Loucy (cell line): ENCODE results near the gene PPP1R12B.

Experiments
- EZH2phosphoT487 ChIP-seq: fragments of 200-600 bp; IDR thresholded peaks from 2 replicates; pipeline ENCODE4 v1.6.1; 2018; ENCODE audit warnings: antibody characterized with exemption, mild to moderate bottlenecking, moderate library complexity, borderline replicate concordance
- TF ChIP-seq, protein P1 (sequence below): fragments of 200-600 bp; sonication (generic); conservative IDR thresholded peaks from 2 replicates; pipeline ENCODE4 v1.5.1; 2014; ENCODE audit warnings: mild to moderate bottlenecking, antibody characterized with exemption, low read length

DNA sequence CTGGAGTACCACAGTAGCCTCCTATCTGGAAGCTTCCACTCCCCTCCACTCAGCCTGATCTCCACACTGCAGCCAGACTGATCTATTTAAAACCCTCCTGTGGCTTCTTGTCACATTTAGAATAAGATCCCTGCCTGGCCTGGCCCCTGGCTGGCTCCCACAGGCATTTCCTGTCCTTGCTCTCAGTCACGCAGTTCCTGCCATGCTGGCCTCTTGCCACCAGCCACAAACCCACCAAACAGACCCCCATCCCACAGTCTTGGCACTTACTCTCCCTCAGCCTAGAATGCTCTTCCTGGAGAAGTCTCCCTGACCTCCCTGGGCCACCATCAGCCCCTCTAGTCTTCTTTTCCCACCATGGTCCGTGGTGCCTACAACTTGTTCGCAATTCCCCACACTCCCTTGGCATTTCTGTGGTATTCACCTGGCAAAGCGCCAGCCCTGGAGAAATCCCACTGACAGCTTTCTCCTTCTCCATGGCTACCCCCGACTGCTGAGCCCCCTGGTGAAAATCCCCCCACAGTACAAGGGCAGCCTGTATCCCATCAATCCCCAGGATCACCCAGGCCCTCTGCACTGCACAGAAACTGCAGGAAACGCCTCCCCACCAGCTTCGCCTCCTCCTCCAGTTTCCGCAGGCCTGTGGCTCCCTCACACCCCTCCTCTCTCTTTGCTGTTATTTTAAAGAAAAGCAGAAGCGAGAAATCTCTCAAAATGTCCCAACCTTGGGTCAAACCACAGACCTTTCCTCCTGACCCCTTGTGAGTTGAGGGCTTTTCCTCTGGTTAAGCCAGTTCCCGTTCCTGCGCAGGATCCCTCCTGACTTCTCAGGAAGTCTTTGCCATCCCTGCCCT is 267.2 kb downstream of the PPP1R12B start:
- TF ChIP-seq, protein P1, sequence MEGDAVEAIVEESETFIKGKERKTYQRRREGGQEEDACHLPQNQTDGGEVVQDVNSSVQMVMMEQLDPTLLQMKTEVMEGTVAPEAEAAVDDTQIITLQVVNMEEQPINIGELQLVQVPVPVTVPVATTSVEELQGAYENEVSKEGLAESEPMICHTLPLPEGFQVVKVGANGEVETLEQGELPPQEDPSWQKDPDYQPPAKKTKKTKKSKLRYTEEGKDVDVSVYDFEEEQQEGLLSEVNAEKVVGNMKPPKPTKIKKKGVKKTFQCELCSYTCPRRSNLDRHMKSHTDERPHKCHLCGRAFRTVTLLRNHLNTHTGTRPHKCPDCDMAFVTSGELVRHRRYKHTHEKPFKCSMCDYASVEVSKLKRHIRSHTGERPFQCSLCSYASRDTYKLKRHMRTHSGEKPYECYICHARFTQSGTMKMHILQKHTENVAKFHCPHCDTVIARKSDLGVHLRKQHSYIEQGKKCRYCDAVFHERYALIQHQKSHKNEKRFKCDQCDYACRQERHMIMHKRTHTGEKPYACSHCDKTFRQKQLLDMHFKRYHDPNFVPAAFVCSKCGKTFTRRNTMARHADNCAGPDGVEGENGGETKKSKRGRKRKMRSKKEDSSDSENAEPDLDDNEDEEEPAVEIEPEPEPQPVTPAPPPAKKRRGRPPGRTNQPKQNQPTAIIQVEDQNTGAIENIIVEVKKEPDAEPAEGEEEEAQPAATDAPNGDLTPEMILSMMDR, result no peak
- TF ChIP-seq EZH2phosphoT487, result no peak
